ENCODE measurements around the gene ZNF784.

Gene ZNF784

DNA sequence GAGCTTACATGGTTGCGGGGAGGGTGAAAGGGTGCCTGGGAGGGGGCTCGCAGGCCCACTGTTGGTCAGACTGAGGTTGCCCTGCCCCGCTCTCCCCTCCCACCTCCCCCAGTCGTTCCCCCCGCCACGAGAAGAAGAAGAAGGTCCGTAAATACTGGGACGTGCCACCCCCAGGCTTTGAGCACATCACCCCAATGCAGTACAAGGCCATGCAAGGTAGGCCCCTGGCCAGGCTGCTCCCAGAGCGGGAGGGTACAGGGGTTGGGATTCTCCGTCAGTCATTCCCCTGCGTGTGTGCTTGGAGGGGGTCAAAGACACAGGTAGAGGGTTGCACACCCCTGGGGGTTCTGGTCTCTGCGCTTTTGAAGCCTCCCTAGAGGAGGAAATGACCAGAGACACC, 36.0 kb upstream of the ZNF784 start:
- Histone ChIP-seq H3K27me3 (ENCODE audit: insufficient read depth, low read length) (no peaks in the 10 kb centered on the region), H4K20me1 (ENCODE audit: insufficient read depth, low read length) (no peaks in the 10 kb centered on the region; the same call in 1 of the 2 replicates), H3K9me3 (ENCODE audit: low read length) (no peaks in the 10 kb centered on the region), H2AFZ (ENCODE audit: low read length) (no peak overlapping the region), H3K79me2 (ENCODE audit: insufficient read depth, low read length) (peaks cover 52% of the 10 kb centered on the region), H3K4me1 (ENCODE audit: insufficient read depth, low read length, severe bottlenecking) (peaks cover 31% of the 10 kb centered on the region), H3K4me3 (ENCODE audit: low read depth, low read length, poor library complexity, severe bottlenecking) (no peak overlapping the region), H3K4me2 (ENCODE audit: low read length) (no peak overlapping the region), H3F3A (ENCODE audit: insufficient read depth, low read length) (no peaks in the 10 kb centered on the region), H3K36me3 (ENCODE audit: insufficient read depth, low read length) (peaks cover 91% of the 10 kb centered on the region), H3K27ac (ENCODE audit: low read depth, low read length, poor library complexity, severe bottlenecking) (no peak overlapping the region), H3K9me2 (ENCODE audit: low read depth, low read length) (no peaks in the 10 kb centered on the region), H3K9ac (ENCODE audit: low read length) (no peak overlapping the region)
- TF ChIP-seq EZH2 (IDR thresholded peaks at IDR 0.05; ENCODE audit: borderline replicate concordance, low read length) (no peak), CTCF (IDR thresholded peaks at IDR 0.05; ENCODE audit: low read length) (no peak)

DNA sequence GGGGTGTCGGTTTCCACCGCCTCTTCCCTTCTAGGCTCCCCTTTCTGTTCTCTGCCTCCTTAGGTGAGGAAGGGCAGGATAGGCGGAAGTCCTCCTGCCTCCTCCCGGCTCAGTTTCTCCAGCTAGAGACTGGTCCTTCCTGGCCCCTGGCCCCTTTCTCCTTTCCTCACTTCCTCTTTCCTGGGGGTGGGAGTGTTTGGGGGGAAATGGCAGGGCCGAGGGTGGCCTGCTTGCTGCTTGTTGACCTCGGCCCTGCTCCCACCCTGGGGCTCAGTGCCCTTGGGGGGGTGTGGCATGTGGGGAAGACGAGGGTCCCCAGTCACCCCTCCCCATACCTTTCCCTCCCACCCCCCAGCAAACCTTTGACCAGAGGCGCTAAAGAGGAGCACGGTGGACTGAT, 35.5 kb upstream of the ZNF784 start:
- Histone ChIP-seq H3K36me3 (ENCODE audit: insufficient read depth, low read length) (peaks cover 87% of the 10 kb centered on the region), H3K79me2 (ENCODE audit: insufficient read depth, low read length) (peaks cover 52% of the 10 kb centered on the region), H4K20me1 (ENCODE audit: insufficient read depth, low read length) (no peaks in the 10 kb centered on the region; the same call in 1 of the 2 replicates), H3K4me2 (ENCODE audit: low read length) (no peak overlapping the region), H3K27ac (ENCODE audit: low read depth, low read length, poor library complexity, severe bottlenecking) (no peak overlapping the region), H3K4me3 (ENCODE audit: low read depth, low read length, poor library complexity, severe bottlenecking) (no peak overlapping the region), H3K9me3 (ENCODE audit: low read length) (no peaks in the 10 kb centered on the region), H3K9me2 (ENCODE audit: low read depth, low read length) (no peaks in the 10 kb centered on the region), H3K27me3 (ENCODE audit: insufficient read depth, low read length) (no peaks in the 10 kb centered on the region), H3F3A (ENCODE audit: insufficient read depth, low read length) (no peaks in the 10 kb centered on the region), H2AFZ (ENCODE audit: low read length) (no peak overlapping the region), H3K9ac (ENCODE audit: low read length) (no peak overlapping the region; the same call in 1 of the 2 replicates), H3K4me1 (ENCODE audit: insufficient read depth, low read length, severe bottlenecking) (peaks cover 31% of the 10 kb centered on the region)
- TF ChIP-seq CTCF (IDR thresholded peaks at IDR 0.05; ENCODE audit: low read length) (no peak), EZH2 (IDR thresholded peaks at IDR 0.05; ENCODE audit: borderline replicate concordance, low read length) (no peak)

DNA sequence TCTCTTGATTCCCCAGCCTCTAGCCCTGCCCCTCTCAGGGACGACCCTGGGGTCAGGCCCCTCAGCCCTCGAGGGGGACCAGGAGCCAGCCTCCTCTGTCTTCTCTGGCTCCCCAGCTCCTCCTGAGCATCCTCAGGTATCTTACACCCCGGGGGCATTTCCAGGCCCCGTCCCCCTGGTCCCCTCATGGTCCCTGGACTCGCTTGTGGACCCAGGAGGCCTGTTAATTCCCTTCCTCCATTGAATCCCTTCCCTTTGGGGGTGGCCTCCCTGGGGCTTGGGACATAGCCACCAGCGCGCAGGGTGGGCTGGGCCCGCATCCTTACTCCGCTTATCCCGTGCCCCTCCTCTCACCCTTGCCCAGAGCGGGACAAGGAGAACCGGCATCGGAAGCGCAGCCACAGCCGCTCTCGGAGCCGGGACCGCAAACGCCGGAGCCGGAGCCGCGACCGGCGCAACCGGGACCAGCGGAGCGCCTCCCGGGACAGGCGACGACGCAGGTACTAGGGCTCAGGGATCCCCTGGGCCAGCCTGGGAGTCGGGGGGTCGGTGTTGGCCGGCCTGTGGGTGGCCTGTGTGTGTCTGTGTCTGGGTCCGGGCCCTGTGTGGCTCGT, 34.6 kb upstream of the ZNF784 start:
- H3K9ac ChIP-seq (ENCODE audit: low read length), result peak overlapping the region; percentile 98; the same call in 1 of the 2 replicates
- H3K79me2 ChIP-seq (ENCODE audit: insufficient read depth, low read length), result peaks cover 52% of the 10 kb centered on the region
- H3K9me3 ChIP-seq (ENCODE audit: low read length), result no peaks in the 10 kb centered on the region
- H3K4me2 ChIP-seq (ENCODE audit: low read length), result peak overlapping the region; percentile 97; the same call in 1 of the 2 replicates
- no peaks in the 10 kb centered on the region; the same call in 1 of the 2 replicates for H4K20me1 ChIP-seq (ENCODE audit: insufficient read depth, low read length)
- H2AFZ ChIP-seq (ENCODE audit: low read length), result no peak overlapping the region
- H3K27ac ChIP-seq (ENCODE audit: low read depth, low read length, poor library complexity, severe bottlenecking), result peak overlapping the region; percentile 1
- H3K36me3 ChIP-seq (ENCODE audit: insufficient read depth, low read length), result peaks cover 79% of the 10 kb centered on the region
- TF ChIP-seq EZH2 (IDR thresholded peaks at IDR 0.05; ENCODE audit: borderline replicate concordance, low read length), result no peak
- no peak for TF ChIP-seq CTCF (IDR thresholded peaks at IDR 0.05; ENCODE audit: low read length)
- H3K9me2 ChIP-seq (ENCODE audit: low read depth, low read length), result no peaks in the 10 kb centered on the region
- peak overlapping the region; percentile 94 for H3K4me3 ChIP-seq (ENCODE audit: low read depth, low read length, poor library complexity, severe bottlenecking)
- no peaks in the 10 kb centered on the region for H3K27me3 ChIP-seq (ENCODE audit: insufficient read depth, low read length)
- no peaks in the 10 kb centered on the region for H3F3A ChIP-seq (ENCODE audit: insufficient read depth, low read length)
- H3K4me1 ChIP-seq (ENCODE audit: insufficient read depth, low read length, severe bottlenecking), result peaks cover 31% of the 10 kb centered on the region
